HG03060 (cell line): ENCODE data around the gene ATP5F1D.
"Not testable (repeated sequence)": the region's sequence is repeated elsewhere in the genome, so short reads cannot be mapped to it uniquely, and the experiment has no call there.

Experiments
- ATAC-seq: cut with Tn5 transposase; IDR thresholded peaks from one replicate; pipeline ENCODE4 v1.9.1; 2021; ENCODE audit warnings: low read depth, moderate number of reproducible peaks; ENCODE audit not compliant: unreplicated experiment

The ATP5F1D gene

DNA sequence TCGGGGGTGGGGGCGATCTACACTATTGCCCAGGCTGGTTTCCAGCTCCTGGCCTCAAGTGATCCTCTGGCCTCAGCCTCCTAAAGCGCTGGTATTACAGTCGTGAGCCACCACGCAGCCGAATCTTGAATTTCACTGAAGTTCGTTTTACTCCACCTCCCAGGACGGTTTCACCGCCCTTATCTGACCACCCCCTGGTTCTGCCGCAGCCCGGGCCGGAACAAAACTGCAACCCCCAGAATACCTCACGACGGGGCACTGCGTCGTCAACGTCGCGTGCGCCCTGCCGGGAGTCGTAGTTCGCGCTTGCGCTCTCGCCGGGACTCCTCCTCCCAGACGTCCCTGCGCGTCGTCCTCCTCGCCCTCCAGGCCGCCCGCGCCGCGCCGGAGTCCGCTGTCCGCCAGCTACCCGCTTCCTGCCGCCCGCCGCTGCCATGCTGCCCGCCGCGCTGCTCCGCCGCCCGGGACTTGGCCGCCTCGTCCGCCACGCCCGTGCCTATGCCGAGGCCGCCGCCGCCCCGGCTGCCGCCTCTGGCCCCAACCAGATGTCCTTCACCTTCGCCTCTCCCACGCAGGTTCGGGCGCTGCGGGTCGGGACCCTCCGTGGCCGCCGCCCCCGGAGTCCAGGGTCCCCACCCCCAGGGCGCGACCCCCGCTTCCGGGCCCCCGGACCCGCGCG lies at the start of gene ATP5F1D:
TSS of gene ATP5F1D (plus strand) at position 335 of the 679 bp plus-strand sequence. CDS start at position 435, 100 bp downstream.
- peak; percentile 48 for ATAC-seq

DNA sequence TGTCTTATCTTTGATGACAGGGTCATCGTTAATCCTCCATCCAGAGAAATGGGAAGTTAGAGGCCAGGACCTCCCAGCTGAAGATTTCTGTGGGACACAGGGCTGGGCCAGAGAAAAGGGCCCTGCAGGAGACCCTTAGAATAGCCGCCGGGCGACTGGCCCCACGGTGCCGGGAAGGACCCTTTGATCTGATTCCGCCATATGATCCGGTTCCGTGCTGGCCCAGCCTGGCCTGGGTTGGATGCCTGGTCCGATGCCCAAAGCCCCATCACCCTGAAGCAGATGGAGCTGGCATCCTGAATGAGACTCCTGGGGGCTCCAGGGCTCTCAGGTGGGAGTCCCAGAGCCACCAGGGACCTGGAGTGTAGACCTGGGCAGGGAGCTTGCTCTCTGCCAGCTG lies 42.0 kb upstream of the ATP5F1D start:
- no peak for ATAC-seq

DNA sequence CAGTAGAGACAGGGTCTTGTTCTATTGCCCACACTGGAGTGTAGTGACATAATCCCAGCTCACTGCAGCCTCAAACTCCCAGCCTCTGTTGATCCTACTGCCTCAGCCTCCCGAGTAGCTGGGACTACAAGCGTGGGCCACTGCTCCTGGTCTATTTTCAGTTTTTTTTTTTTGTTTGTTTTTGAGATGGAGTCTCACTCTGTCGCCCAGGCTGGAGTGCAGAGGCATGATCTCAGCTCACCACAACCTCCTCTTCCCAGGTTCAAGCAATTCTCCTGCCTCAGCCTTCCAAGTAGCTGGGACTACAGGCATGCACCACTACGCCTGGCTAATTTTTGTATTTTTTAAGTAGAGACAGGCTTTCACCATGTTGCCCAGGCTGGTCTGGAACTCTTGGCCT lies 40.9 kb upstream of the ATP5F1D start:
- not testable (repeated sequence) for ATAC-seq

DNA sequence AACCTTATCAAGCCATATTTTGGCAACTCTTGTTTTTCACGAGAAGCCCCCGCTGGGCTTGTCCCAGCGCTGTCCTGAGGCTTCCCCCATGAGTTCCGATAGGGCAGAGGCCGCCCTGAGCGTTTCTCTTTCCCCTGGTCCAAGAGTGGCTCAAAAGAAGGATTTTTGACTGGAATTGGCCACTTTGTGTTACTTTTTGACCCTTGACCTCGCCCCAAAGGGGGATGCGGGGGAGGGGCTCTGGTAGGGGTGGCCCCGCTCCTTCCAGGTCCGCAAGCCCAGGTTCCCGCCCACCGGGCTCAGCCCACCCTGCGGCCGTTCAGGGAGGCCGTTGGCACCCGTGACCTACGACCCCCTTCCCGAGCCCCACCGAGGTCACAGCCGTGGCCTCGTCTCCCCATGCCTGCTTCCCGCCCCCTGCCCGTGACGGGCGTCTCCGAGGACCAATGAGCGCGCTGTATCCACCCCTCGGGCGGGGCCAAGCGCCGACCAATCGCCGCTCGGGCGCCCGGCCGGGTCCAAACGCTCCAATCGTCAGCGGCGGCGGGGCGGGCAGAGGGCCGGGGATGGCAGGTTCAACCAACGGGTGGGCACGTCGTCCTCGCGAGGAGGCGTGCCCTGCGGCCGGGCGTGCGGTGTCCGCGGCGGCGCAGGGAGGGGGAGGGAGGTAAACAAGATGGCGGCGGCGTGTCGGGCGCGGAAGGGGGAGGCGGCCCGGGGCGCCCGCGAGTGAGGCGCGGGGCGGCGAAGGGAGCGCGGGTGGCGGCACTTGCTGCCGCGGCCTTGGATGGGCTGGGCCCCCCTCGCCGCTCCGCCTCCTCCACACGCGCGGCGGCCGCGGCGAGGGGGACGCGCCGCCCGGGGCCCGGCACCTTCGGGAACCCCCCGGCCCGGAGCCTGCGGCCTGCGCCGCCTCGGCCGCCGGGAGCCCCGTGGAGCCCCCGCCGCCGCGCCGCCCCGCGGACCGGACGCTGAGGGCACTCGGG lies 36.1 kb upstream of the ATP5F1D start, which contains the start of gene STK11:
TSS of gene STK11 (plus strand) at position 665 of the 986 bp plus-strand sequence. CDS start 1,136 bp downstream, outside the sequence.
- ATAC-seq = no peak

DNA sequence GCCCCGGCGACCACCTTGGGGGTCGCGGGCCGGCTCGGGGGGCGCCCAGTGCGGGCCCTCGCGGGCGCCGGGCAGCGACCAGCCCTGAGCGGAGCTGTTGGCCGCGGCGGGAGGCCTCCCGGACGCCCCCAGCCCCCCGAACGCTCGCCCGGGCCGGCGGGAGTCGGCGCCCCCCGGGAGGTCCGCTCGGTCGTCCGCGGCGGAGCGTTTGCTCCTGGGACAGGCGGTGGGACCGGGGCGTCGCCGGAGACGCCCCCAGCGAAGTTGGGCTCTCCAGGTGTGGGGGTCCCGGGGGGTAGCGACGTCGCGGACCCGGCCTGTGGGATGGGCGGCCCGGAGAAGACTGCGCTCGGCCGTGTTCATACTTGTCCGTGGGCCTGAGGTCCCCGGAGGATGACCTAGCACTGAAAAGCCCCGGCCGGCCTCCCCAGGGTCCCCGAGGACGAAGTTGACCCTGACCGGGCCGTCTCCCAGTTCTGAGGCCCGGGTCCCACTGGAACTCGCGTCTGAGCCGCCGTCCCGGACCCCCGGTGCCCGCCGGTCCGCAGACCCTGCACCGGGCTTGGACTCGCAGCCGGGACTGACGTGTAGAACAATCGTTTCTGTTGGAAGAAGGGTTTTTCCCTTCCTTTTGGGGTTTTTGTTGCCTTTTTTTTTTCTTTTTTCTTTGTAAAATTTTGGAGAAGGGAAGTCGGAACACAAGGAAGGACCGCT lies 35.2 kb upstream of the ATP5F1D start:
- no peak for ATAC-seq

DNA sequence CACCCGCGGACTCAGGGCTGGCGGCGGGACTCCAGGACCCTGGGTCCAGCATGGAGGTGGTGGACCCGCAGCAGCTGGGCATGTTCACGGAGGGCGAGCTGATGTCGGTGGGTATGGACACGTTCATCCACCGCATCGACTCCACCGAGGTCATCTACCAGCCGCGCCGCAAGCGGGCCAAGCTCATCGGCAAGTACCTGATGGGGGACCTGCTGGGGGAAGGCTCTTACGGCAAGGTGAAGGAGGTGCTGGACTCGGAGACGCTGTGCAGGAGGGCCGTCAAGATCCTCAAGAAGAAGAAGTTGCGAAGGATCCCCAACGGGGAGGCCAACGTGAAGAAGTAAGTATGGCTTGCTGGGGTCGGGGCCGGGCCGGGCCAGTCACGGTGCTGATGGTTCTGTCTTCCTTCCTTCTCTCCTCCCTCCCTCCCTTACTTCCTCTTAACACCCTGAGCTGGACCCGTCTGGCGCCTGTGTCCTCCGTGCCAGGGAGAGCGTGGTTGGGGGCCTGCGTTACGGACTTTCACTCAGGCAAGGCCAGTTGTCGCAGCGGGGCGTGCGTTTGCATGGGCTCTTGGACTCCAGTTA lies 34.6 kb upstream of the ATP5F1D start:
- no peak for ATAC-seq

DNA sequence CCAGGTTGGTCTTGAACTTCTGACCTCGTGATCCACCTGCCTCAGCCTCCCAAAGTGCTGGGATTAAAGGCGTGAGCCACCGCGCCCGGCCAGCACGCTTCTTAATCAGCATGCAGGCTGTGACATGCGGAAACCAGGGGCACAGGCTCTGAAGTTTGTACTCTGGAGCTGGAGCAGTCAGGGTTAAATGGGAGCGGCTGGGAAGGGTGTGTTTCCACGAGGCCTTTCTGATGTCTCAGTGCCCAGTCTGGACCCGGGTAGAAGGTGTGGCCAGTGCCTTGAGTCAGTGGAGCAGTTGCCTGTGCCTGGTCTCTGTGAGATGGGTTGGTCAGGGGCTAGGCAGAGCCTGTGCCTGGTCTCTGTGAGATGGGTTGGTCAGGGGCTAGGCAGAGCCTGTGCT lies 32.7 kb upstream of the ATP5F1D start:
- not testable (repeated sequence) for ATAC-seq

DNA sequence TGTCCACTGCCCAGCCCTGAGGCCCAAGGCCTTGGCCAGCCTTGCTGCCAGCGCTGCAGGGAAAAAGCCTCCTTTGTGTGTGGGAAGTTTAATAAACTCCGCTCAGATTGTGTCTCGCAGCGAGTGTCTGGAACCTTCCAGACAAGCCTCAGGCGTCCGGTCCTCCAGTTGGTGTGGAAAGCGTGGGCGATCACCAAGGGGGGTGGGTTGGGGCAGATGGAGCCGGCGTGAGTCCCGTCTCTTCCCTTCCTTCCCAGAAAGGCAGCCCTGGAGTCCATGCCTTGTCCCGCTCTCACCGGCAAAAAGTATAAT lies 31.4 kb upstream of the ATP5F1D start:
- no peak for ATAC-seq

DNA sequence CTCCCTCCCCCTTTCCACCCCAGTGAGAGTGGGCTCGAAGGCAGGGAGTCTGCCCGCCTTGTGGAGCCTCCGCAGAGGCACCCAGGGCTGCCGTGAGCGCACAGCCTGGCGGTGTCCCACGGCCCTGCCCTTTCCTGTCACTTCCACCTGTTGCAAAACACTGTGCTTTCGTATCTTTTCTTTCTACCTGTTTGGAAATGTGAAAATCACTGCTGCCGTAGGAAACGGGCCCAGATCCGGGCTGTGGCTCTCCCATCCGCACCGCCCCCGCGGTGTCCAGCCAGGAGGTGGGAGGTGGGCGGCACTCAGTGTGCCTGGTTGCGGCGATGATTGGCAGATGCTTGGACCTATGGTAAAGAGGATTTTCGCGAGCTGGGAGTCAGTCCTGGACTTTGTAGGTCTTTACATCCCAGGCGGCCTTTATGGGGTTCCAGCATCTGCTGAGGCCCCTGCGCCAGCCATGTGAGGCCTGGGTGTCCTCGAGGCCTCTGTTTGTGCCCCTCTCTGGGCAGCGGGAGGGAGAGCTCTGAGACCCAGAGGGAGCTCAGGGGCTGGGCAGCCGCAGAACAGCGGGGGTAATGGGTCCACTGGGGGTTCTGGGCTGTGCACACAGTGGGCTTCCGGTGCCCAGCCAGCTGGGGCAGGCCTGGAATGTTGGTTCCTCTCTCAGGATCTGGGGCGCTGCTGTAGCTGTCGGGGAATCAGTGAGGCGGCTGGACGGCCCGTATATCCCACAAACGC lies 29.9 kb upstream of the ATP5F1D start:
- no peak for ATAC-seq

DNA sequence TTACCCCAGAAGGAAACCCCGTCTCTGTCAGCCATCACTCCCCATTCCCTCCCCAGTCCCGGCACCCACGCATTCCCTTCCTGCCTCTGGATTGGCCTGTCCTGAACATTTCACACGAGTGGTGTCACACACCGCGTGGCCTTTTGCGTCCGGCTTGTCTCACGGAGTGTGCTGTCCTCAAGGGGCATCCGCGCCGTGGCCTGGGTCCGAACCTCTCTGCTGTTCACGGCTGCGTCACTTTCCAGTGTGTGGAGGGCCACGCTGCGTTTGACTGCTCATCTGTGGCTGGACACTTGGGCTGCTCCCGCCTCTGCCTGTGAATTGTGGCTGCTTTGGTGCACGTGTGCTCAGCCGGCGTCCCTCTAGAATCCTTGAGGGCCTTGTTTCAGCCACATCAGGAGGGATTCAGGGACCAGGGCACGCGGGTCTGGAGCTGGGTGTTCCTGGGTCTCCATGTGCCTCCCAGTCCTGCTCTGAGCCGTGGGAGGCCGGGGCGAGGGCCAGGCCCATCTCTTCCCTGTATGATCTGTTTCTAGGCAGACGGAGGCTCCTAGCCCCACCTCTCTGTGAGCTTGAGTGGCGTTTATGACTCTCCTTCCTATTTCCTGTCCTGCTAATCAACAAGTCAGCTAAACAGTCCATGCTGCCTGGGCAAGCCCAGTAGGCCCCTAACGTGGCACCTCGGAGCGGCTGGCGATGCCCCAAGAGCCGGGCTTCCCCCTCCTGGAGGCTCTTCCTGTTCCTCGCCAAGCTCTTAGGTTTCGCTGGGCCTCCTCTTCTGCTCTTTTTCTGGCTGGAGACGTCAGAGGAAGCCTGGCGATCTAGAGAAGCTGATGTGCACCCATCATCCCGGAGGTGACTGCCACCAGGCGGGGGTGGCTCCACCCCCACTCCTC lies 27.9 kb upstream of the ATP5F1D start:
- ATAC-seq = no peak

DNA sequence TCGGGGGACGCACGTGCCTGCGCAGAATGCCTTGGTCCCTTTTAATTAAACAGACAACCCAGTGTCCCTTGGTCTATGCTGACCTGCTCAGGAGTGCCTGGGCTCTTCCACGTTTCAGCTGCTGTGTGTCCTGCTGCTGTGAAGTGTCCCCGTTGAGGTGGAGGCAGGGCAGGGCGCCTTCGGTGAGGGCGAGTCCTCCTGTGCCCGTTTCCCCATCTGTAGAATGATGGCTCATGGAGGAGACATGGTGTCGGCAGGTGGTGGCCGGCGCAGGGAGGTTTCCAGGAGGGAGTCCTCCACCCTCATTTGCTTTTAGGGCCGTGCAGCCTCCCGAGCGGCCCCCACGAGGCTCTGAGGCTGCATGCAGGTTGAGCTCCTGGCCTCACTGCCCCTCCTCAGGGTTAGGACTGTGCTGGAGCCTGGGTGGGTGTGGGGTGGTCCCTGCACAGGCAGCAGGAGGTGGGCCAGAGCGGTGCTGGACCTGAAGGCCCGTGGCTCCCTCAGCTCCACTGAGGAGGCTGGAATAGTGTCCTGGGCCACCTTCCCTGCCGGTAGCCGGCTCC lies 27.2 kb upstream of the ATP5F1D start:
- ATAC-seq = no peak

DNA sequence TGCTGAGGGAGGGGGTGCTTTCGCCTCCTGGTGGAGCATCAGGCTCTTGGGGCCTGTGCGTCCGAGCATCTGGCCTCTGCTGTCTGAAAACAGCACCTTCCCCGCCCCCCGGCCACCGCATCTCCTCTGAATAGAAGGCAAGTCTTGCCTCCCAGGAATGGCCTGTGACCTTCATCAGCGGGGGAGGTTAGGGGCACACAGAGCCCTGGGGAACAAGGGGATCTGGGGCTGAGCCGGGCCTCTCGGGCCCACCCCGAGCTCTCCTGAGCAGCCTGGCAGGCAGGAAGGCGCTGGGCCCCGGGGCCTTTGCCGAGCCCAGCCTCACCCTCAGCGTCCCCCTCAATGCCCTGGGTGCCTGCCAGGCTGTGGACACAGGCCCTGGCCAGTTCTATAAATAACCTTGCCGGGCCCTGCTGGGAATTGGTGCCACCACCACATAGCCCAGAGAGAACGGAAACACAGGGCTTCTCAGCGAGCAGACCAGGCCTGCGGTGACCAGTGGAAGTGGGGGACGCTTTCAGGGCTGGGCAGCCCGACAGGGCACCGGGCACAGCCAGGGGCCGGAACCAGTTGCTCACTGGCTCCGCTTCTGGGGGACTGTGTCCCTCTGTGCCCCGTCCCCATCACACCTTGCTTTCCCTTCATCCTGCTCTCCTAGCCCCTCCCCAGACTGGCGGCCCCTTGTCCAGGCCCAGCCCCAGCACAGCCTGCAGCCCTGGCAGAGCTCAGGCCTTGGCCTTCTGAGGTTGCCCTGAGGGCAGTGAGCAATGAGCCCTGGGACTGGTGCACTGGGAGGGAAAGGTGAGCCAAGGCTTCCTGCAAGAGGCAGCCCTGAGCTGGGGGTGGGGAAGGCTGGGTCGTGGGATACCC lies 26.5 kb upstream of the ATP5F1D start:
- no peak for ATAC-seq

DNA sequence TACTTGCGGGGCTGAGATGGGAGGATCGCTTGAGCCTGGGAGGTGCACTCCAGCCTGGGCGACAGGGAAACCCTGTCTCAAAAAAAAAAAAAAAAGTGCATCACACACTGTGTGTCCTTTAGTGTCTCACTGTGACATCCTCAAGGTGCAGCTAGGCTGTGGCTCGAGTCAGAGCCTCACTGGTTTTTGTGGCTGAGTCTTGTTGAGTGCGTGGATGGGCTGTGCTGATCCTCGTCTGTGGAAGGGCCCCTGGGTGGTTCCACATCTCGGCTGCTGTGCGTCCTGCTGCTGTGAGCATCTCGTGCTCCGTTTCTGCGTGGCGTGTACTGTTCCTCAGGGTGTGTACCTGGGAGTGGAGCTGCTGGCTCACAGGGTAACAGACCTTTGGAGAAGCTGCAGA lies 24.8 kb upstream of the ATP5F1D start:
- ATAC-seq = no peak

DNA sequence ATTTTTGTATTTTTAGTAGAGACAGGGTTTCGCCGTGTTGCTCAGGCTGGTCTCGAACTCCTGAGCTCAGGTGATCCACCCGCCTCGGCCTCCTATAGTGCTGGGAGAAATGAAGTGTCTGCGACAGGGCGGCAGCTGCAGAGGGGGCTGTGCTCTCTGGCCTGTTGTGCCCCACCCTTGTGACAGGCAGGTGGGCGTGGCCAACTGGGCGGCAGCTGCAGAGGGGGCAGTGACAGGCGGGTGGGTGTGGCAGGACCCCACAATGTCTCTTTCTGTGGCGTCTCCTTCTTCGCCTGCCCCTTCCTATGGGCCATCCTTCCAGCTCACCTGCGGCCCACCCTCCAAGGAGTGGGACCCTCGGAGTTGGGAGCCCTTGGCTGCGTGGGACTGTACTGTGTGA lies 24.2 kb upstream of the ATP5F1D start:
- no peak for ATAC-seq

DNA sequence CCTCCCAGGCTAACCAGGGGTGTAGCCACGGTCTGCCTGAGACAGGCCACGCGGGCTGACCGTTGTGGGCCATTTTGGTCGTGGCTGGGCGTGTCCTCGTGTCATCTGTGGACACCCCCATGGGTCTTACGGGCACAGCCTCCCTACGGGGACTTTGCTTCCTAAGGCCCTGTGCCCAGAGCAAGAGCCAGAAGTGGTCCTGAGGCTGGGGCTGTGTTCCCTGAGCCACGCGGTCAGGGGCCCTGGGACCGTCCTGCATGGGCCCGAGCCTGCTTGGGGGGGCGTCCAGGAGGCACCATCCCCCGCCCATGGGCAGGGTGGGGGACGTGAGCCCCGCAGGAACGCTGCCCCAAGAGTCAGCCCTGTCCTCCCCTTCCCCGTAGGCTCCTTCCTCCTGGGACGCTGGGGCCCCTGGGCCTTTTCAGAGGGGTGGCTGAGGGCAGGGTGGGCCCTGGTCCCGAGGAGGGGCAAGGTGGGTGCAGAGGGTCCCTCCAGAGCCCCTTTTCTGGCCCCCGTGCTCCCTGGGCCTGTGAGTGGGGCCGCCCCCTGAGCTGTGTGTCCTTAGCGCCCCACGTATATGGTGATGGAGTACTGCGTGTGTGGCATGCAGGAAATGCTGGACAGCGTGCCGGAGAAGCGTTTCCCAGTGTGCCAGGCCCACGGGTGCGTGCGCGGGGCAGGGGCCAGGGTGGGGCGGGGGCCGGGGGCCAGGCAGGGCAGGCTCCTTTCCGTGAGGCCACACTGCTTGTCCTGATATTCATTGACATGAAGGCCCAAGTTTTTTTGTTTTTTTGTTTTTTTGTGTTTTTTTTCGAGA lies 22.6 kb upstream of the ATP5F1D start:
- ATAC-seq = no peak

DNA sequence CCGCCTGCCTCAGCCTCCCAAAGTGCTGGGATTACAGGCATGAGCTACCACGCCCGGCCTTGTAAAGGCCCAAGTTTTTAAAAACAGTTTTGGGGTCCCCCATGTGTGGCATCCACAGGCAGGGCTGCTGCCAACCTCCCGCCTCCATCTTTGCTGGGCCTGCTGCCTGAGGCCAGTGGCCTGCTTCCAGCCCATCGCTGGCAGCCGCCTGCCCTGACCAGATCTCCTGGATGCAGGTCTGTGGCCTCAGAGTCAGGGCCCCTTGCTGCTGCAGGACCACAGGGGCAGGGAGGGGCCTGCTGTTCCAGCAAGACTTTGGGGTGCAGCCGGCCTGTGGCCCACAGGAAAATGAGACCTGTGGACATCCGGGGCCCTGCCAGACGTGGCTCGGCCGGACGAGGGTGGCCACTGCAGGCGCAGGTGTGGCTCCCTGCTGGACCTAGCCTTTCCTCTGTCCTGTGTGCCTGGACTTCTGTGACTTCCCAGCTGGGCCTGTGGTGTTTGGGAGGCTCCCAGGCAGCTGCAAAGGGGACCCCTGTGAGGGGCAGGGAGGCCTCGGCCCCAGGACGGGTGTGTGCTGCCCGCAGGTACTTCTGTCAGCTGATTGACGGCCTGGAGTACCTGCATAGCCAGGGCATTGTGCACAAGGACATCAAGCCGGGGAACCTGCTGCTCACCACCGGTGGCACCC lies 21.6 kb upstream of the ATP5F1D start:
- no peak for ATAC-seq
